Psoas muscle (tissue), 8 donors: ENCODE results near the gene DAPP1. TPM values are rescaled to one million over a fixed set of nuclear protein-coding genes. Genes with fewer than 3 reads are reported as not detected.

Experiments used
- ATAC-seq, 4 donors: fragments of 200-7000 bp; cut with Tn5 transposase; one replicate each; pipeline ENCODE4 v1.9.1; 2020; ENCODE audit warnings: moderate library complexity in 3 of 4, mild to moderate bottlenecking in 2 of 4
- DNase-seq, 2 donors: peaks; one replicate each; pipeline ENCODE4 v3.0.0-alpha.2; 2020
- H3K27ac ChIP-seq: fragments of 200-600 bp; one replicate; pipeline ENCODE4 v1.8.0; 2022
- H3K27me3 ChIP-seq, 3 donors: fragments of 200-600 bp in 1 of 3; one replicate each; pipeline versions ENCODE4 v1.6.1 to v1.8.0; 2013 to 2022; ENCODE audit warnings: low read length in 2 of 3, mild to moderate bottlenecking in 2 of 3, moderate library complexity in 1 of 3; ENCODE audit not compliant: insufficient read depth in 3 of 3
- H3K36me3 ChIP-seq, 2 donors: fragments of 200-600 bp in 1 of 2; one replicate each; pipeline versions ENCODE4 v1.6.1 to v1.8.0; 2013 to 2022; ENCODE audit warnings: low read depth in 1 of 2, mild to moderate bottlenecking in 1 of 2, moderate library complexity in 1 of 2; ENCODE audit not compliant: insufficient read depth in 1 of 2
- H3K4me1 ChIP-seq: fragments of 200-600 bp; one replicate; pipeline ENCODE4 v1.8.0; 2022
- H3K4me3 ChIP-seq: fragments of 200-600 bp; one replicate; pipeline ENCODE4 v1.8.0; 2022; ENCODE audit warnings: mild to moderate bottlenecking
- H3K9me3 ChIP-seq: fragments of 200-600 bp; one replicate; pipeline ENCODE4 v1.8.0; 2022
- WGBS, 3 donors: extraction: QIAGEN DNeasy Blood & Tissue Kit; methylation state at CpG; one replicate each; pipeline versions ENCODE4 v1.1.6 to v1.1.7; 2013; 5-methylcytosine and 5-hydroxymethylcytosine counted together
- intact Hi-C, 2 donors: fragments of 100-400 bp; cut with DNase I; formaldehyde crosslinking; loops; one replicate each; pipeline versions ENCODE4 v1.11.0 to v1.14.2; 2022
- polyA plus RNA-seq, 3 donors: library from polyadenylated mRNA; stranded (reverse); fragments of 200-250 nt; gene quantifications; one replicate each; pipeline ENCODE4 v1.2.3, GENCODE V29; 2013
- total RNA-seq, 4 donors: library from RNA; stranded (reverse); fragmentation: NEBNext Ultra II Directional in 2 of 4; extraction: Animal tissue kit (Norgen Biotek cat#: 25700) in 2 of 4; gene quantifications; one replicate each; pipeline versions ENCODE4 v1.2.1 to v1.2.4, GENCODE V29; 2021 to 2023
- TF ChIP-seq, protein P1 (sequence below): fragments of 200-600 bp; IDR thresholded peaks from one replicate; pipeline ENCODE4 v1.8.0; 2022; ENCODE audit warnings: antibody characterized with exemption
- donor health status: healthy with polysubstance abuse.
- donor health status: DM: no; HTN: no; CAD: no; lungs with moderate emphysema.
- donor health status: Bipolar disorder and iron deficiency.
- donor health status: healthy.
- donor health status: DM: yes; HTN: yes; CAD: no.
- donor health status: DM: no; HTN: no; CAD: no.
- donor health status: DM: no; HTN: no; CAD: no.
- donor health status: DM: yes; HTN: yes; CAD: no.

DAPP1 gene
- total and polyA plus RNA-seq, 7 donors: 0.06 to 1.3 (median 0.52) TPM

DNA sequence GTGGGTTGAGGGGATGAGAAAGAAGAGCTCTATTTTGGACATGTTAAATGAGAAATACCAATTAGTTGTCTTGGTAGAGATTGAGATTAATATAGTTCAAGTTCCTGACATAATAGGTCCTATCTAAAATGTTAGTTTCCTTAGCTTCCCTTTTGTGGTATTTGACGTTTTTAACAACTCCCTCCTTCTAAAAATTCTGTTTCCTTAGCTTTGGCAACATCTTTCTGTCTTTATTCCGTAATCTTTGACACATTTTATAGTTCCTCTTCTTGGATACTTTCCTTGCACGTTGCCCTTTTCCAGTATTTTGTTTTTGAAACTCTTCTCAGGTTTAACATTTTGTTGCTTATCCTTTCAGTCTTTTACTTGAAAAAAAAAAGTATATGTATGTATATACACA, 40.7 kb downstream of the DAPP1 start:
- ATAC-seq (no peak), DNase-seq (no peak)
- no peak overlapping the region for H3K4me3 ChIP-seq
- H3K9me3 ChIP-seq: no peaks in the 10 kb centered on the region
- intact Hi-C loops: no loop called here
- no peak overlapping the region for H3K27ac ChIP-seq
- TF ChIP-seq, protein P1, sequence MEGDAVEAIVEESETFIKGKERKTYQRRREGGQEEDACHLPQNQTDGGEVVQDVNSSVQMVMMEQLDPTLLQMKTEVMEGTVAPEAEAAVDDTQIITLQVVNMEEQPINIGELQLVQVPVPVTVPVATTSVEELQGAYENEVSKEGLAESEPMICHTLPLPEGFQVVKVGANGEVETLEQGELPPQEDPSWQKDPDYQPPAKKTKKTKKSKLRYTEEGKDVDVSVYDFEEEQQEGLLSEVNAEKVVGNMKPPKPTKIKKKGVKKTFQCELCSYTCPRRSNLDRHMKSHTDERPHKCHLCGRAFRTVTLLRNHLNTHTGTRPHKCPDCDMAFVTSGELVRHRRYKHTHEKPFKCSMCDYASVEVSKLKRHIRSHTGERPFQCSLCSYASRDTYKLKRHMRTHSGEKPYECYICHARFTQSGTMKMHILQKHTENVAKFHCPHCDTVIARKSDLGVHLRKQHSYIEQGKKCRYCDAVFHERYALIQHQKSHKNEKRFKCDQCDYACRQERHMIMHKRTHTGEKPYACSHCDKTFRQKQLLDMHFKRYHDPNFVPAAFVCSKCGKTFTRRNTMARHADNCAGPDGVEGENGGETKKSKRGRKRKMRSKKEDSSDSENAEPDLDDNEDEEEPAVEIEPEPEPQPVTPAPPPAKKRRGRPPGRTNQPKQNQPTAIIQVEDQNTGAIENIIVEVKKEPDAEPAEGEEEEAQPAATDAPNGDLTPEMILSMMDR: no peak
- no peaks in the 10 kb centered on the region for H3K36me3 ChIP-seq
- no peaks in the 10 kb centered on the region for H3K27me3 ChIP-seq
- no peaks in the 10 kb centered on the region for H3K4me1 ChIP-seq
- WGBS, 3 donors: 53 to 71% (median 55%) methylated on average over 3 of the region's 3 CpGs

DNA sequence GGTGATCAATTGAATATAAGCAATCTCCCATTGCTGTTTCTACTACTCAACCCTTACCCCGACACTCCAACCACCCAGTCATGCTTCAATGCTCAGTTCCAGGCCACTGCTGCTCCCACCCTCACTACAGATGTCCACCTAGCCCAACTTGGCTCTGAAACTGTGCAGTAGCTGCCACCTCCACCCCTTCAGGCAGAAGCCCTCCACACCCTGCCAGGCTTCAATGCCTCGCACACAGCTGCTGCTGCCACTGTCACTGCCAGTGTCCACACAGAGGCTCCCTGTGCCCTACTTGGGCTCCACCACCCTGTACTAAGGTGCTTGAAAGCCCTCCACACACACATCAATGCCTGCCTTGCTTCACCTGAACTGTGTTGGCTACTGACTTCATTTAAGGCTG, 43.0 kb downstream of the DAPP1 start:
- DNase-seq (no peak), ATAC-seq (no peak)
- no peak overlapping the region for H3K27ac ChIP-seq
- no peaks in the 10 kb centered on the region for H3K9me3 ChIP-seq
- no peaks in the 10 kb centered on the region for H3K4me1 ChIP-seq
- WGBS, 3 donors: 77 to 87% (median 78%) methylated on average over 2 of the region's 2 CpGs
- H3K4me3 ChIP-seq: no peak overlapping the region
- no peaks in the 10 kb centered on the region for H3K27me3 ChIP-seq
- intact Hi-C loops: no loop called here
- H3K36me3 ChIP-seq: no peaks in the 10 kb centered on the region
- TF ChIP-seq, protein P1: no peak

- DNase-seq: no peak
- H3K27me3 ChIP-seq: no peaks in the 10 kb centered on the region
- H3K36me3 ChIP-seq: no peaks in the 10 kb centered on the region
- intact Hi-C loops: no loop called here
- H3K4me3 ChIP-seq: no peak overlapping the region
- TF ChIP-seq, protein P1: no peak
- no peaks in the 10 kb centered on the region for H3K4me1 ChIP-seq
- no peaks in the 10 kb centered on the region for H3K9me3 ChIP-seq
- H3K27ac ChIP-seq: no peak overlapping the region
- 76 to 83% (median 76%) methylated on average over 2 of the region's 2 CpGs for WGBS, 3 donors
- no peak for ATAC-seq
These were observed 43.9 kb downstream of the DAPP1 start for GRCh38 chr4:99860521-99860920.

GRCh38 chr4:99861120-99861905, 44.7 kb downstream of the DAPP1 start:
- no peak overlapping the region for H3K27ac ChIP-seq
- DNase-seq: no peak
- H3K4me3 ChIP-seq: no peak overlapping the region
- no peaks in the 10 kb centered on the region for H3K36me3 ChIP-seq
- intact Hi-C loops: no loop called here
- no peak for ATAC-seq
- WGBS, 3 donors: 56 to 62% (median 57%) methylated on average over 5 of the region's 5 CpGs
- TF ChIP-seq, protein P1: no peak
- no peaks in the 10 kb centered on the region for H3K9me3 ChIP-seq
- H3K4me1 ChIP-seq: no peaks in the 10 kb centered on the region
- H3K27me3 ChIP-seq: no peaks in the 10 kb centered on the region

DNA sequence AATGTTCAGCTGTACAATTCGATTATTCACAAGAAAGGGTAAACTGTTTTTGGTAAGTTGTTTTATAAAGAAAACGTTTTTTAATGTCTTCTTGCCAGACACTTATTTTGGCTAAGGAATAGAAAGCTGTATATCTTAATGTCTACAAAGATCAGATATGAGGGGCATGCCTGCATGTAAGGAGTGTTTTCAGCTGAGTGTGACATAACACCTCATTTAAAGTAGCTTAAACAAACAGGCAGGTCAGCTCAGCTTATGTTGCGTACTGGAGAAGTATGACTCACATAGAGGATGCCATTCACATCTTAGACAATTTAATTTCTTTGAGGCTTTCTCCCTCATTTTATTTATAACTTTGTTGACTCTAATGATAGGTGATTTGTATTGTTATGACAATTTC, 47.2 kb downstream of the DAPP1 start:
- Histone ChIP-seq H3K36me3 (no peaks in the 10 kb centered on the region), H3K27ac (no peak overlapping the region), H3K27me3 (no peaks in the 10 kb centered on the region), H3K4me3 (no peak overlapping the region), H3K9me3 (no peaks in the 10 kb centered on the region), H3K4me1 (no peaks in the 10 kb centered on the region)
- 53 to 71% (median 68%) methylated on average over 3 of the region's 3 CpGs for WGBS, 3 donors
- TF ChIP-seq, protein P1: no peak
- no peak for DNase-seq
- intact Hi-C loops: no loop called here
- ATAC-seq: no peak
